Stimulated activated CD8-positive, alpha-beta memory T cell treated with anti-CD3 and anti-CD28 coated beads, Interleukin-12 subunit alpha, Interleukin-12 subunit beta, amount 100 ng/mL, for 4 hours (primary cell): ENCODE results near the gene CLSTN2.

Experiments
- DNase-seq: peaks from one replicate; pipeline ENCODE4 v3.0.0-alpha.2; 2020; ENCODE audit warnings: low read depth

CLSTN2 gene

DNA sequence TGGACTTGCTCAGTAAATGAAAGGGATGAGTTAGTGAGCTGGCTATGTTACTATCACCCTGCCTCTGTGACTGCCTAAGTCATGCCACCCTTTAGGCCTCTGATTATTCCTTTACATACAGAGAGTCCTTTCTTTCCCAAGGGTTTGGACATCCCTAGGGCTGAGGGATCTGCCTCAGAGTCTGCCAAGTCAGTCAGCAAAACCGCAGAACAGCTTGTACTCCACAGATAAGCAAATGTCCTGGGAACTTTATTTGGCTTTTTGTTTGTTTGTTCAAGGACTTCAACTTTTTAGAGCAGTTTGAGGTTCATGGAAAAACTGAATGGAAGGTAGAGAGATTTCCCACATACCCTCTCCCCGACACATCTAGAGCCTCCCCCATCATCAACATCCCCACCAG lies 660.3 kb downstream of the CLSTN2 start:
- DNase-seq = no peak

DNA sequence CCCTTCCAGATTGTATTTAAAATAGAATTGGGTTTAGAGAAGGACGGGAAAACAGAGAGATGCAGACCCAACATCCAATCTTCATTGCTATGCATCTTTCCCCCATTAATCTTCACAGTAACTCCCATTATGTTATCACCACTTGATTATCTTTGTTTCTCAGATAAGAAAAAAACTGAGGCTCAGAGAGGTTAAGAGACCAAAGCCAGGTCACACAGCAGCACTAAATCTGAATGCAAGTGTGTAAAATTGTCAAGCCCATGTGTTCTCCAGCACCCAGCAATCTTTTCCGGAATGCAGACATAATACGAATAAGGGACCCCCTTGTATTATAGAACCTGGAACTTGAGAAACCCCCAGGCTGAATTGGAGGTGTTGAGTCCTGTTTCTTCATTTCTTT lies 662.4 kb downstream of the CLSTN2 start:
- DNase-seq = no peak

DNA sequence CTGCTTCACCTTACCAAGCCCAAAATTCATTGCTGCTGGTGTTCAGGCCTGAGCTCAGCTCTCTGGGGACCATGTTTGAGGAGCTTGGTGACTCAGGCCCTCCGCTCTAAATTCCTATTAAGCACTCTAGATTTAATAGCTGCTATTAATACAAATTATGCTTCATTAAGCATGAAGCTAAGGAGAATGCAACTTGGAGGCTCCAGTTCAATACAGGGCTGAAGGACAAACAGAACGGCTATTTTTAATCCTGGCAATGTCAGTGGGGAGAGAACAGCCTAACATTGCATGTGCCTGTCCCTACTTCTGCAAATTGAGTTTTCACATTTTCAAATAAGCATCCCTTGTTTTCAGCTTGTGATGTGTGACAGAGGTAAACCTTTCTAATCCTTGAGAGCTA lies 662.8 kb downstream of the CLSTN2 start:
- no peak for DNase-seq

DNA sequence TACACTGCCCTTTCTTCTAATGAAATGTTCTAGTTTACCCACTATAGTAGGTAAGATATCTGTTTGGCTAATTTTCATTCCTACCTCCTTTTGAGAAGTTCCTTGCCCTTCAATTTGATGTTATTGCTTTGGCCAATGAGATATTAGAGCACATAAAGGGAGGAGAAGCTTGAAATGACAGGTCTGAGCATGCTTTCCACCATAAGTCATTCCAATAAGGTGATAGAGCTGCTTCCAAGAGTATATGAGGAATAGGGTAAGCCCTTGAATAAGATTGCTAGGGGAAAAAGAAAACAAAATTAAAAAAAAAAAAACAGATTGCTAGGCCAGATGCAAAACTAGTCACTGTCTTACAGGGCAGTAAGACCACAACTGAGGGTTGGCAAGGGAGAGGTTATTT lies 664.0 kb downstream of the CLSTN2 start:
- no peak for DNase-seq

DNA sequence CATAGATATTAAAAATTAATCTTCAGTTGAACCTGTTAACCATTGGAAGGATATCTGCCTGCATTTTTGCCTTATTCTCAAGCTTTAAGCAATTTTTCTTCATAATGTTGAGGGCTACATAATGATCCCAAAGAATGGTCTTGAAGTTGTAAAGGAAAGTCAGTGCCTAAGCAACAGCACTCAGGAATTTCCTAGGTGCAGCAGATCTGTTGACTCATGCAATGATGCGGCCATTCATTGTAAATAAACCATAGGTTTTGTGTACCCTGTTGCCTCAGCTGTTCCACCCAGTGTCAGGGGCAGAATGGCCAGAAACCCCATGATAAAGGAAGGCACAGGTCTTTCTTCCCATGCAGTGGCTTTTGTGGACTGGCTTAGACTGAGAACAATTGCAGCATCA lies 664.5 kb downstream of the CLSTN2 start:
- DNase-seq = no peak

DNA sequence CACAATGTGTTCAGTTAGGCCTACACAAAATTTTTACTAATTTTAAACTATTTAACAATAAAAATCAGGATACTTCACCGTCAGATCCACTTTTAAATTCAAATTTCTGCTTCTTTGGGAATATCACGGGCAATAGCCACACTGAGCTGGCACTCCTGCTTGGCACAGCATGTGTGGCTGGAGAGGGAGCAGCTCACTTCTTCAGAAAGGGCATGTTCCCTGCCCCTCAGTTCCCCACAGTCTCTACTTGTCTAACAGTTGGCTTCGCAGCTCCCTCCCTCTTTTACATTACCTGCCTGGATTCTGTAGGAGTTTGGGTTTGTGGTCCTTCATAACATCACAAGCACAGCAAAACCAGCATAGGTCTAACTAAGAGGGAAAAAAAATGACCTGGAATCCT lies 666.9 kb downstream of the CLSTN2 start:
- DNase-seq = no peak

DNA sequence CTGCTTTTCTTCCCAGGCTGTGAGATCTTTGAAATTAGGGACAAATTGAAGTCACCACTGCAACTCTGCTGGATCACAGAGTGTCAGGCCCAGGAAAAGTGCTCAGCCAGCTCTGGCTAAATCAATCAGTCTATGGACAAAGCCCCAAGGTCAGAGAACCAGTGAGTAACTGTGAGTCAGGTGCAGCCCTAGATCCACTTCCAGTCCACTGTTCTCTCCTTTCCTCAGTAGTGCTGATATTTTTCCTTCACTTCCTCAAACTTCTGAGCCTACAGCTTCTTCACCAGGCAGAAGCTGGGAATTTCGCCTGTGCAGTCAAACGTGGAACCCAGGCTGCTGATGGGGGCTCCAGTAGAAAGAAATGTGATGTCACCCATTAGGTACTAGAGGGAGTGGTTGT lies 667.8 kb downstream of the CLSTN2 start:
- no peak for DNase-seq

DNA sequence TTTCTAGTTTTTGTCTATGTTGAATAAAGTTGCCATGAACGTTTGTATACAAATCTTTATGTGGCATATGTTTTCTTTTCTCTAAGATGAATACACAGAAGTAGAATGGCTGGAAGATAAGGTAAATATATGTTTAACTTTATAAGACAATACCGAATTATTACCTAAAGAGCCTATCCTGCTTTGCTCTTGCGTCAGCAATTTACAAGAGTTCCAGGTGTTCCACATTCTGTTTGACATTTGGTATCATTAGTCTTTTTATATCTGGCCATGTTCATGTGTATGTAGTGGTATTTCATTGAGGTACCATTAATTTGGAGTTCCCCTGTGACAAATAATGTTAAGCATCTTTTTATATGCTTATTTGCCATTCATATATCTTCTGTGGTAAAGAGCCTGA lies 668.8 kb downstream of the CLSTN2 start:
- DNase-seq = no peak

DNA sequence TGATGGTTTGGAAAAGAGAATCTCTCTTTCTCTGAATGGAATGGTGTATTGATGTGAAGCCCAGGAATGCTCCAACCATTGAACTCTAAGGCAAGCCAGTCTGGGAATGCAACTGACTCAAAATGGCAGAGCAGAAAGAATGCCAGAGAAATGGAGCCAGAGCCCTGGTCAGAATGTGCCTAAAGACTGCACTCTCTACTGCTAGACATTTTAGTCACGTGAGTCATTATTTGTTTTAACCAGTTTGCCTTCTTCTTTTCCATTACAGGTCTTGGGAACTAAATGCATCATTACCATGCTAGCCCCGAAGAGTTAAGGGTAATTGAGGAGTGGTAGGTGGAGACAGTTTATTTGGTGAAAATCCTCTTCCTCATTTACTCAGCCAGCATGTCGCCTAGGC lies 675.6 kb downstream of the CLSTN2 start:
- no peak for DNase-seq

DNA sequence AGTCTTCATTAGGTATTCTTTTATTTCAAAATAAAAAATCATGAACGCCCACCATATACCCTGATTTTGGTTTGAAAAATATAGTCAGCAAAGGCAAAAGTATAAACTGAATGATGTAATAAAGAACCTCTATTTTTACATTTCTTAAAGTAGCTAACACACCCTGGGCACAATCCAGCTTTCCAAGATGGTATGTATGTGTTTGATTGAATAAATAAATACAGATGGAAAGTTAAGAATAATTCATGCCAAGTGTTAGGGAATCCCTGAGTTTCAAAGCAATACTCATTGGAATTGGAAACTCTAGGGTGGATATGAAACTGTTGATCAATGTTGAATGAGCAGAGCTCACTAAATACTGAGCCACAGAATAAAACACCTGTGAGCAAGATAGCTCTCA lies 679.0 kb downstream of the CLSTN2 start:
- no peak for DNase-seq

DNA sequence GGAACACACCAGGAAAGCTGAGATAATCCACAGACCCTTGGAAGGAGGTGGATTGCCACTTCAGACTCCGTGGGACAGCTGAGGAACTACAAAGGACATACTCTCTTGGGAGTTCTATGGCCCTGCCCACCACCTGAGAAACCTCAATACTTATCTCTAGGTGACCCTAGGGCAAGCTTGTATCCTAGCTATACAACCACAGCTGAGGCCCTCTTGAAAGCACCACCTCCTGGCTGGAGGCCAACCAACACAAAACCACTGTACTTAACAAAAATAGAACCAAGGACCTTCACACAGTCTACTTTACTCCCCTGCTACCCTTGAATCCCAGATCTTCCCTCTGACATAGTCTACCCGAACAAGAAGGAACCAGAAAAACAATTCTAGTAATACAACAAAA lies 682.1 kb downstream of the CLSTN2 start:
- DNase-seq = no peak

DNA sequence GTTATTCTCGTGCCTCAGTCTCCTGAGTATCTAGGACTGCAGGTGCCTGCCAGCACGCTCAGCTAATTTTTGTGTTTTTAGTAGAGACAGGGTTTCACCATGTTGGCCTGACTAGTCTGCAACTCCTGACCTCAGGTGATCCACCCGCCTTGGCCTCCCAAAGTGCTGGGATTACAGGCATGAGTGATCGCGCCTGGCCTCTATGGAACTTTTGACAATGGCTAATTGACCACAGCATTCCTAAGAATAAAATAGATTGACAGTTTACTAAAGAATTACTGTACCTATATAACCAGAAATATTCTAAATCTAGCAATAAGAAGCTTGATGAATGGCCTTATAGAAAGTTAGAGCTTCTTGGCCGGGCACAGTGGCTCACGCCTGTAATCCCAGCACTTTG lies 691.9 kb downstream of the CLSTN2 start:
- DNase-seq = no peak
